Hepatocyte (in vitro differentiated cells): ENCODE data around the gene DOCK4.

Source experiments
- EZH2 ChIP-seq: fragments of 200-600 bp; sonication (generic); IDR thresholded peaks from 2 replicates; pipeline ENCODE4 v1.6.1; 2016; ENCODE audit warnings: antibody characterized with exemption, mild to moderate bottlenecking, borderline replicate concordance
- TF ChIP-seq, protein P1 (sequence below): fragments of 200-600 bp; sonication (generic); IDR thresholded peaks from 2 replicates; pipeline ENCODE4 v1.5.1; 2016; ENCODE audit warnings: antibody characterized with exemption, mild to moderate bottlenecking; ENCODE audit not compliant: poor library complexity

DNA sequence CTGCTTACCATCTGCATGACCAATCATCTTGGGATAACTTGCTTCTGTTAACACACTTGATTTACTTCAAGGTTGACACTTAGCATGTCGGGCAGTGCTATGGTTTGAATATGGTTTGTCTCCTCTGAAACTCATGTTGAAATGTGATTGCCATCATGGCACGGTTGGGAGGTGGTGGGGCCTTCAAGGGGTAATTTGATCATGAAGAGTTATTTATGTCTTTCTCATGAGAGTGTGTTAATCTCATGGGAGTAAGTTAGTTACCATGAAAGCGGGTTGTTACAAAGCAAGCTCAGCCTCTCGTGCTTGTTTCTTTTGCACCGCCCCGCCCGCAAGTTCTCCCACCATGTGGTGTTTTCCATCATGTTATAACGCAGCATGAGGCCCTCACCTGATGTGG, 163.6 kb downstream of the DOCK4 start:
- TF ChIP-seq, protein P1, sequence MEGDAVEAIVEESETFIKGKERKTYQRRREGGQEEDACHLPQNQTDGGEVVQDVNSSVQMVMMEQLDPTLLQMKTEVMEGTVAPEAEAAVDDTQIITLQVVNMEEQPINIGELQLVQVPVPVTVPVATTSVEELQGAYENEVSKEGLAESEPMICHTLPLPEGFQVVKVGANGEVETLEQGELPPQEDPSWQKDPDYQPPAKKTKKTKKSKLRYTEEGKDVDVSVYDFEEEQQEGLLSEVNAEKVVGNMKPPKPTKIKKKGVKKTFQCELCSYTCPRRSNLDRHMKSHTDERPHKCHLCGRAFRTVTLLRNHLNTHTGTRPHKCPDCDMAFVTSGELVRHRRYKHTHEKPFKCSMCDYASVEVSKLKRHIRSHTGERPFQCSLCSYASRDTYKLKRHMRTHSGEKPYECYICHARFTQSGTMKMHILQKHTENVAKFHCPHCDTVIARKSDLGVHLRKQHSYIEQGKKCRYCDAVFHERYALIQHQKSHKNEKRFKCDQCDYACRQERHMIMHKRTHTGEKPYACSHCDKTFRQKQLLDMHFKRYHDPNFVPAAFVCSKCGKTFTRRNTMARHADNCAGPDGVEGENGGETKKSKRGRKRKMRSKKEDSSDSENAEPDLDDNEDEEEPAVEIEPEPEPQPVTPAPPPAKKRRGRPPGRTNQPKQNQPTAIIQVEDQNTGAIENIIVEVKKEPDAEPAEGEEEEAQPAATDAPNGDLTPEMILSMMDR: no peak
- no peak for TF ChIP-seq EZH2
